ENCODE data around the gene USP54. TPM values are rescaled to one million over a fixed set of nuclear protein-coding genes. Genes with fewer than 3 reads are reported as not detected.

The USP54 gene
- total and polyA plus RNA-seq, 9 of the 15 experiments (the other 6 are each of a cell fraction or from before 2014, with no cell fraction given) = 3.8 to 40.1 (median 16.9) TPM

GRCh38 chr10:73597346-73597745 lies 6.2 kb upstream of the USP54 start:
- H3K36me3 ChIP-seq (ENCODE audit: control insufficient read depth, insufficient read depth, low read length) = no peaks in the 10 kb centered on the region
- no TSS peak for BruUV-seq (replicated peaks)
- H3K4me3 ChIP-seq = no peak overlapping the region
- intact Hi-C loops (cut with micrococcal nuclease) = no loop called here
- WGBS (ENCODE audit: insufficient coverage, low coverage, missing lambda C conversion rate) = 85% methylated on average over 1 of the region's 1 CpG
- no peak overlapping the region for H3K9ac ChIP-seq (ENCODE audit: insufficient read depth in 1 of 2, low read depth in 2 of 2, low read length in 2 of 2)
- in situ Hi-C loops (cut with MboI) = no loop called here
- FAIRE-seq (no peak), DNase-seq (ENCODE audit: extremely low read depth in 1 of 4, low spot score in 3 of 4) (no peak), ATAC-seq (no peak)
- TF ChIP-seq UBTF (IDR thresholded peaks at IDR 0.05; ENCODE audit: borderline replicate concordance in 1 of 2, low read depth in 2 of 2, low read length in 2 of 2) (no peak), SETDB1 (IDR thresholded peaks at IDR 0.05; ENCODE audit: low read length) (no peak), MCM7 (IDR thresholded peaks at IDR 0.05) (no peak), PTBP1 (IDR thresholded peaks at IDR 0.05; ENCODE audit: low read depth, low read length) (no peak), ARID3A (IDR thresholded peaks at IDR 0.05; ENCODE audit: borderline replicate concordance, low read depth, low read length) (no peak), GTF3C2 (IDR thresholded peaks at IDR 0.05; ENCODE audit: borderline replicate concordance, extremely low read depth, insufficient read length) (no peak), BCLAF1 (IDR thresholded peaks at IDR 0.05; ENCODE audit: borderline replicate concordance in 1 of 2, control insufficient read depth in 1 of 2, low read depth in 2 of 2, low read length in 1 of 2) (no peak), PHB2 (IDR thresholded peaks at IDR 0.05; ENCODE audit: low read depth) (no peak)
- H3K27me3 ChIP-seq (ENCODE audit: control insufficient read depth in 2 of 2, insufficient read depth in 2 of 2, low read length in 2 of 2) = no peaks in the 10 kb centered on the region
- H3K79me2 ChIP-seq (ENCODE audit: control insufficient read depth, insufficient read depth, low read length) = no peaks in the 10 kb centered on the region
- no peak overlapping the region for H2AFZ ChIP-seq (ENCODE audit: low read depth, low read length)
- ChIA-PET POLR2A (interaction anchor here (0.6 to 3.4 kb wide), 4 partner anchors 11 to 26 kb away, joined by 3 to 14 read pairs (median 4); no protein-coding TSS in a partner anchor), CTCF (ENCODE audit: low intra/inter-chr PET ratio) (no interaction called here)
- no peak overlapping the region for H3K27ac ChIP-seq (ENCODE audit: extremely low read depth, low read depth, low read length)
- H3K4me1 ChIP-seq (replicated peaks in 1 of 2; ENCODE audit: control insufficient read depth in 2 of 2, insufficient read depth in 2 of 2, low read length in 2 of 2) = peaks cover 0 to 5% of the 10 kb centered on the region in 2 experiments; a peak in 2 of 5 replicates
- H4K20me1 ChIP-seq (replicated peaks; ENCODE audit: control insufficient read depth, insufficient read depth, low read length) = no peaks in the 10 kb centered on the region
- no peaks in the 10 kb centered on the region for H3K9me3 ChIP-seq (replicated peaks; ENCODE audit: control insufficient read depth, insufficient read depth, low read depth, low read length)
- H3K9me1 ChIP-seq (ENCODE audit: control insufficient read depth, insufficient read depth, low read length) = no peaks in the 10 kb centered on the region
- H3K4me2 ChIP-seq (ENCODE audit: insufficient read depth, low read length) = no peak overlapping the region

All from K562 (cell line).